BJ (cell line): Measurements from ENCODE around the gene IQCN. TPM values are rescaled to one million over a fixed set of nuclear protein-coding genes. Genes with fewer than 3 reads are reported as not detected.

ENCODE experiments used
- CTCF ChIA-PET: fragments of 350-600 bp; formaldehyde crosslinking; extraction: SDS; loops from one replicate; lab custom pipeline; 2021; ENCODE audit warnings: antibody characterized with exemption, inconsistent platforms; lab: Yijun Ruan, JAX
- POLR2A ChIA-PET: fragments of 300-600 bp; sonication (Branson Sonifier 250); formaldehyde crosslinking; extraction: SDS; loops from one replicate; lab custom pipeline; 2021; ENCODE audit warnings: antibody characterized with exemption; lab: Charles Lee
- DNase-seq: peaks from one replicate; pipeline ENCODE4 v3.0.0-alpha.2; 2011; ENCODE audit warnings: low read depth
- H3K27me3 ChIP-seq: 2 replicates; pipeline ENCODE4 v1.6.0; 2011; ENCODE audit warnings: low read length; ENCODE audit not compliant: control insufficient read depth, insufficient read depth
- H3K36me3 ChIP-seq: 2 replicates; pipeline ENCODE4 v1.5.1; 2011; ENCODE audit warnings: low read length; ENCODE audit not compliant: control insufficient read depth, insufficient read depth
- H3K4me3 ChIP-seq: 2 replicates; pipeline ENCODE4 v1.5.1; 2011; ENCODE audit warnings: low read depth, mild to moderate bottlenecking, control low read depth, low read length
- CTCF ChIP-seq: IDR thresholded peaks from 2 replicates; pipeline ENCODE4 v1.5.1; 2011; ENCODE audit warnings: low read depth, mild to moderate bottlenecking, control low read depth, inconsistent platforms, low read length, moderate library complexity; ENCODE audit not compliant: insufficient read depth
- polyA plus RNA-seq: library from polyadenylated mRNA; depleted of rRNA; stranded (reverse); fragments of >200 nt; gene quantifications from 2 replicates; pipeline ENCODE4 v1.2.3, GENCODE V29; 2011

IQCN gene
- polyA plus RNA-seq, 1 experiment: 1.5 TPM

- Histone ChIP-seq H3K27me3 (peaks cover 5% of the 10 kb centered on the region), H3K36me3 (no peaks in the 10 kb centered on the region), H3K4me3 (no peak overlapping the region)
- POLR2A ChIA-PET: no interaction called here
- DNase-seq: no peak
- CTCF ChIA-PET: interaction anchor here (0.6 to 6.6 kb wide), 37 partner anchors 8 to 1075 kb away, joined by 3 to 109 read pairs (median 5); partner anchors contain the start of genes IQCN, JUND, MPV17L2 and PDE4C
- peak; percentile 90 for TF ChIP-seq CTCF
Observed at GRCh38 chr19:18251587-18252369, 22.5 kb downstream of the IQCN start.

GRCh38 chr19:18249834-18250233 is 24.4 kb downstream of the IQCN start:
- no peaks in the 10 kb centered on the region for H3K36me3 ChIP-seq
- DNase-seq: no peak
- H3K27me3 ChIP-seq: peaks cover 5% of the 10 kb centered on the region
- H3K4me3 ChIP-seq: no peak overlapping the region
- TF ChIP-seq CTCF: no peak
- ChIA-PET CTCF (interaction anchor here (0.6 to 6.6 kb wide), 9 partner anchors 9 to 197 kb away, joined by 3 to 109 read pairs (median 6); partner anchors contain the start of genes MPV17L2 and RAB3A), POLR2A (no interaction called here)

GRCh38 chr19:18245297-18245696 is 29.0 kb downstream of the IQCN start:
- DNase-seq: no peak
- no peaks in the 10 kb centered on the region for H3K36me3 ChIP-seq
- no peak for TF ChIP-seq CTCF
- H3K27me3 ChIP-seq: peaks cover 3% of the 10 kb centered on the region
- ChIA-PET POLR2A (no interaction called here), CTCF (interaction anchor here (0.6 to 2.0 kb wide), 3 partner anchors 37 to 446 kb away, joined by 3 to 7 read pairs (median 6); partner anchors contain the start of gene RAB3A)
- H3K4me3 ChIP-seq: no peak overlapping the region

- H3K36me3 ChIP-seq: no peaks in the 10 kb centered on the region
- DNase-seq: no peak
- ChIA-PET POLR2A (no interaction called here), CTCF (no interaction called here)
- no peak overlapping the region for H3K4me3 ChIP-seq
- no peak for TF ChIP-seq CTCF
- peaks cover 3% of the 10 kb centered on the region for H3K27me3 ChIP-seq
Observed at GRCh38 chr19:18239303-18239702, 34.9 kb downstream of the IQCN start.

GRCh38 chr19:18234194-18234593 is 40.1 kb downstream of the IQCN start:
- H3K27me3 ChIP-seq: peaks cover 6% of the 10 kb centered on the region
- no peak for DNase-seq
- ChIA-PET POLR2A (no interaction called here), CTCF (interaction anchor here (0.7 to 1.7 kb wide), 2 partner anchors 12 to 18 kb away, joined by 3 to 7 read pairs; no protein-coding TSS in a partner anchor)
- no peak for TF ChIP-seq CTCF
- H3K4me3 ChIP-seq: no peak overlapping the region
- no peaks in the 10 kb centered on the region for H3K36me3 ChIP-seq
